HCEC 1CT (cell line): ENCODE results near the gene PRR14.

ENCODE experiments used
- DNase-seq: peaks from one replicate; pipeline ENCODE4 v3.0.0-alpha.2; 2017

PRR14 gene

DNA sequence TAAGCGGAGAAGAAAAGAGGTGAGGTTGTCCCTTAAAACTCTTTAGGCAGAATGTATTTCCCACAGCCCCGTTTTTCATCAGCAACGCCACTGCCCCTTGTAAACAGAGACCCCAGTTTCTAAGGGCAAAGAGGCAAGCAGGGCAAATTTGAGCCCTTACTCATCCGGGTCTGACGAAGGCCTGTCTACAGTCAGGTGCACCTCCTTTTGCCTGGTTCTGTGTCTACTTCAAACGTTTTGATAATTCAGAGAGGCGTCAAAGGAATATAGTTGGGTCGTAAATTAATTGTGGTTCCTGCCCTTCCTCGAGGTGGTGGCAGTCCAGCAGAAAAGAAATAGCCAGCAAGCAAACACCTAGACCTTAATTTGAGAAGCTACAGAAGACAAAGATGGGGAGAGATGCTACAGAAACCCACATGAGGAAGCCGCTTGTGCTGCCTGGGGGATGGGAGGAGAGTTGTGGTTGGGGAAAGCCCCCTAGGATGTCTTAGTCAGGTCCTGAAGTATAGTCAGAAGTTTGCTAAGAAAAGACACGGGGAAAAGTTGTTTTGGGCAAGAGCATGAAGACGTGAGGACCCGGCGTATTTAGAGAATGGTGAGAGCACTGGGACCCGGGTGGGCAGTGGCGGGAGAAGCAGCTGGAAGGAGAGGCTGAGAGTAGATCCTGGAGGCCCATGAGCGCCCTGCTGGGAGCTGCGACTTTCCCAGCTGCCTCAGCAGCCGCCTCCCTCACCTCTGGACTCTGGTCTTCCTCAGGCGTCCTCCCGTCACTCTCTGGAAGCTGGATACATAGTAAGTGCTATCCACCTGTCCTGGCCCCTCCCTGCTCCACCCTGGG, 9.9 kb downstream of the PRR14 start:
- DNase-seq, result no peak

DNA sequence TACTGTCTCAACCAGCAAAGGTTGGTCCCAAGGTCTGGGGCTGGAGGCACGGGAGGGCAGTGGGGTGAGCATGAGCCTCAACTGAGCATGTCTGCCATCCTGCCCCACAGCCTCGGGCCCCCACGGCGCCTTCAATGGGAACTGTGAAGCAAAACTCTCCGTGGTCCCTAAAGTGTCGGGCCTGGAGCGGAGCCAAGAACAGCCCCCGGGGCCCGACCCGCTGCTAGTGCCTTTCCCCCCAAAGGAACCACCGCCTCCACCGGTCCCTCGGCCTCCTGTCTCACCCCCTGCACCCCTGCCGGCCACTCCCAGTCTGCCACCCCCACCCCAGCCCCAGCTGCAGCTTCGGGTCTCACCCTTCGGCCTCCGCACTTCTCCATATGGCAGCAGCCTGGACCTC, 11.7 kb downstream of the PRR14 start:
- no peak for DNase-seq

DNA sequence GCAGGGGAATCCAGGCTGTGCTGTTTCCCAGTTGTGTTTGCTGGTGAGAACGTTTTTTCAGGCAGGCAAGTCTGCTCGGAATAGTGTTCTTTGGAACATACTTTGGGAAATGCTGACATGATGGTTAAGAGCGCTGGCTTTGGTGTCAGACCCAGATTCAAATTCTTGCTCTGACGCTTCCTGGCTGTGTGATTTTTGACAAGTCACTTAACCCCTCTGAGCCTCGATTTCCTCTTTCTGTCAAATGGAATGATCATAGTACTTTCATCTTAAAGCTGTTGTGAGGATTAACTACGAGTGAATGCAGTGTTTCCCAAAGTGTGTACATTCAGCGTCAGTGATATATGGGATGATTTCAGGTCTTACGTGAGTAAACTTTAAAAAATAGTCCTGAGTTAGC, 12.3 kb downstream of the PRR14 start:
- DNase-seq, result no peak

DNA sequence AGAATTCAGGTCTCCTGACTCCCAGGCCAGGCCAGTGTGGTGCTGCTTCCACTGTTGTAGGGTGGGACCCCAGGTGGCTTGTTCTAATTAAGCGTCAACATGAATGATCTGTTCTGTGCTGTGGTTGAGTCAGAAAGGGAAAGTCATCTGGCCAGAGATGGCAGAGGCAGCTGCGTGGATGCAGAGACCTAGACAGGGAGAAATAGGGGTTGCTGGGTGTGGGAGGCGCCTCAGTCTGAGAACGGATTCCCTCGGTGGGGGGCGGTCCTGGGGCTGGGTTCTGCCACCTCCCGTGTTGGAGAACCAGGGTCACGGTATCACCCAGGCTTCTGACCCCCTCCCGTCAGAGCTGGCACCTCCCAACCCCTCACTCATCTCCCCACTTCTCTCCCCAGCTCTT, 13.1 kb downstream of the PRR14 start:
- DNase-seq, result no peak

DNA sequence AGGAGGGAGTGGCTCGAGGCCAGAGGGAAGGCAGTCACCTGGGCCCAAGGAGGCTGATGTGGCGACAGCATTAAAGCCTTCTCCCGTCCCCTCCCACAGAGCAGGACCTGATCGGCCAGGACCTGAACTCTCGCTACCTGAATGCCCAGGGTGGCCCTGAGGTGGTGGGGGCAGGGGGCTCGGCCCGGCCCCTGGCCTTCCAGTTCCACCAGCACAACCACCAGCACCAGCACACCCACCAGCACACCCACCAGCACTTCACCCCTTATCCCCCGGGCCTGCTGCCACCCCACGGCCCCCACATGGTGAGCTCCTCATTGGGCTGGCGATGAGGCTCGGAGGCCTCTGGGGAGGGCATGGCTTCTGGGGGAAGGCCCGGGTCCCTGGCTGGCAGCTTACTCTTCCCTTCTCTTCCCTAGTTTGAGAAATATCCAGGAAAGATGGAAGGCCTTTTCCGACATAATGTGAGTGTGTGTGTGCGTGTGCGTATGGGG, 13.9 kb downstream of the PRR14 start:
- DNase-seq, result no peak

DNA sequence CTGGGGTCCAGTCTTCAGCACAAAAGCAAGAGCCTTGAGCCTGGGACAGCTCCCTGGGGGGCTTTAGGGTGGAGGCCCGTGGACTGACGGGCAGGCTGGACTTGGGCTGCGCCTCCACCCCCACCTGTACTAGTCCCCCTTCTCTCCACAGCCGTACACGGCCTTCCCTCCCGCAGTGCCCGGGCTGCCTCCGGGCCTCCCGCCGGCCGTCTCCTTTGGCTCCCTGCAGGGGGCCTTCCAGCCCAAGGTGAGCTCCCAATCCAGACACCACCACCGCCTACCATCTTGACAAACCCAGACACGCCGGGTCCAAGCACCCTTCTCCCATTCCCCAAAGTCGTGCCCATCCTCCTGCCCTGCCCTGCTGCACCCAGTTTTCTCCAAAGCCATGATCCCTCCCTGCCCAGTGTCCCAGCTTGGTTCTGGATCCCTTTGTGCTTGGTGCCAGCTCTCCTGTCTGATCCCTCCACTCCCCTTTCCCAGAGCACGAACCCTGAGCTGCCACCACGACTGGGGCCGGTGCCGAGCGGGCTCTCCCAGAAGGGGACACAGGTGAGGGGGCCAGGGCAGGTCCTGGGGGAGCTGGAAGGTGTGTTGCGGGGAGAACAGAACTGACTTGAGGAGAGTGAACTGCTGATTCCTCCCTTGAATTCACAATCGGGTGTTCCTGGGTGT, 14.5 kb downstream of the PRR14 start:
- no peak for DNase-seq

DNA sequence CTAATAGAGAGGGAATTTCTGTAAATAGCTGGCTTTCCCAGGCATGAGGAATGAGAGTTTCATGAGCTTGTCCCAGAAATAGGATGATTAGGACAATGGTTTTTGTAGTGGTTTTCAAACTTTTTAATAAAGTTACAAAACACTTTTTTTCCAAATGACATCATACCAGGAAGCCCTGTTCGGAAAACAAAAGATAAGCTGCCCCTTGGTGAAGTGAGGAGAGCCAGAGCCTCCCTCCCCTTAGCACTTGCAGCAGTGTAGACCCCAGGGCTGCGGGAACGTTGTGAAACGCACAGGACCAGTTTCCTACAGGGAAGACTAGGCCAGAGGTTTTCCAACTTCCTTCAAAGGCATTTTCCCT, 15.1 kb downstream of the PRR14 start:
- DNase-seq, result no peak

DNA sequence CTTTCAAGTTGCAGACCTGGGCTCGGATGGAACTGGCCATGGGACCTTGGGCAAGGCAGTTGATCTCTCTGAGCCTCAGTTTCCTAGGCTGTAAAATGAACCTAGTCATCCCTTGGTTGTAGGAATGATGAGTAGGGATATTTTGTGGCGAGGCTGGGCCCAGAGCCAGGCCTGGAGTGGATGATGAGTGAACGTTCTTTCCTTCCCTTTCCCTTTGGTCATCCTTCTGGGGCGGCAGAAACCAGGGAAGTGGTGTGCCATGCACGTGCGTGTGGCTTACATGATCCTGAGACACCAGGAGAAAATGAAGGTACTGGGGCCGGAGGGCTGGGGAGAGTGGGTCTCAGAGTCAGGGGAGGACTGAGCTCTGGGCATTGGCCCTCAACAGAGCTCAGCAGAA, 15.9 kb downstream of the PRR14 start:
- DNase-seq, result no peak

DNA sequence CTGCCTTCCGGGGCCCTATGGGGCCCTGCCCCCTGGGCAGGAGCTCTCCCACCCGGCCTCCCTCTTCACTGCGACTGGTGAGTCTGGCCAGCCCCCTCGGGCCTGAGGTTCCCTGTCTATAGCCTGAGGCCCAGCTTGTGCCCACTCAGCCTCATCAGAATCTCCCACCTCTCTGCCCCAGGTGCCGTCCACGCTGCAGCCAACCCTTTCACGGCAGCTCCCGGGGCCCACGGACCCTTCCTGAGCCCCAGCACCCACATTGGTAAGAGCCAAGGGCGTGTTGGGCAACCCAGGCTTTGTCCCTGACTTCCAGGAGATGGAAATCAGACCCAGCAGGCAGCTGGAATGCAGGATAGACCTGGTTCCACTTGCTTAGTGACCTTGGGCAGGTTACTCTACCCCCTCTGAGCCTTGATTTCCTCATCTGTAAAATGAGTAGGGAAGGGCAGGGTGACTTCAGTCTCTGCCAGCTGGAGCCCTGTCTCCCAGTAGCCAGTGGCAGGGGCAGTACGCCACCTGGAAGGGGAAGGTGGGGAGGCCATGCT, 16.7 kb downstream of the PRR14 start:
- no peak for DNase-seq

DNA sequence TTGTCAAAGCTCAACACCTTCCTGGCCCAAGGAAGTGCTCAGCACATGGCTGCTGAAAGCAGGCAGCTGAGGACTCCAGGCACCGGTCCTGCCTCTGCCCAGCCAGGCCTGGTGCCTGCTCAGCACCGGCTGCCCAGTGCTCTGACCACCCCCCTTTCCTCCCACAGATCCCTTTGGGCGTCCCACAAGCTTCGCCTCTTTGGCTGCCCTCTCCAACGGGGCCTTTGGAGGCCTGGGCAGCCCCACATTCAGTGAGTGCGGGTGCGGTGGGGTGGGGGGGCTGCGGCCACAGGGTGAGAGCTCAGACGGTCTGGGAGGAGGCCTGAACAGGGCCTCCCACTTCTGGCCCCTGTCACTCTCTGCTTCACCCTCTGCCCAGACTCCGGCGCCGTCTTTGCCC, 17.6 kb downstream of the PRR14 start:
- DNase-seq, result no peak

DNA sequence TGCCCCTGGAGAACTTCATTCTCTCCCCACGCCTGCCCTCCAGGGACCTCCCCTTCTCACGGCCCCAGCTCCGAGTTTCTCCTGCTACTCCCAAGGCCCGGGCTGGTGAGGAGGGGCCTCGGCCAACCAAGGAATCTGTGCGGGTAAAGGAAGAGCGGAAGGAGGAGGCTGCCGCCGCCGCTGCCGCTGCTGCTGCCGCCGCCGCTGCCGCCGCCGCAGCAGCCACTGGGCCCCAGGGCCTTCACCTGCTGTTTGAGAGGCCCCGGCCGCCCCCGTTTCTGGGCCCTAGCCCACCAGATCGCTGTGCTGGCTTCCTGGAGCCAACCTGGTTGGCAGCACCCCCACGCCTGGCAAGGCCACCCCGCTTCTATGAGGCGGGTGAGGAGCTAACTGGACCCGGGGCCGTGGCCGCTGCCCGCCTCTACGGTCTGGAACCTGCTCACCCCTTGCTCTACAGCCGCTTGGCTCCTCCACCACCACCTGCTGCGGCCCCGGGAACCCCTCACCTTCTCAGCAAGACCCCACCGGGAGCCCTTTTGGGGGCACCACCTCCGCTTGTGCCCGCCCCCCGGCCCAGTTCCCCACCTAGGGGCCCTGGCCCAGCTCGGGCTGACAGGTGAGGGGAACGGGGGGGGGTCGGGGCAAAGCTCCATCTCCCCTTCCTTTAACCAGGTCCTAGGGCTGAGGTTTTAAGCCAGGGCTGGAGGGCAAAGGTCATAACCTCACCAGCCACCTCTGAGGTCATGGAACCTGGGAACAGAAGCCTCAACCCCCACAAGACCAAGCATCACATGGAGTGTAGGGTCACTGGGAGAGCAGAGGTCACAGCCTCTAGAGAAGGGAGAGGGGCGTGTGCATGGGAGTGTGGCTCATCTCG, 18.5 kb downstream of the PRR14 start:
- no peak for DNase-seq

DNA sequence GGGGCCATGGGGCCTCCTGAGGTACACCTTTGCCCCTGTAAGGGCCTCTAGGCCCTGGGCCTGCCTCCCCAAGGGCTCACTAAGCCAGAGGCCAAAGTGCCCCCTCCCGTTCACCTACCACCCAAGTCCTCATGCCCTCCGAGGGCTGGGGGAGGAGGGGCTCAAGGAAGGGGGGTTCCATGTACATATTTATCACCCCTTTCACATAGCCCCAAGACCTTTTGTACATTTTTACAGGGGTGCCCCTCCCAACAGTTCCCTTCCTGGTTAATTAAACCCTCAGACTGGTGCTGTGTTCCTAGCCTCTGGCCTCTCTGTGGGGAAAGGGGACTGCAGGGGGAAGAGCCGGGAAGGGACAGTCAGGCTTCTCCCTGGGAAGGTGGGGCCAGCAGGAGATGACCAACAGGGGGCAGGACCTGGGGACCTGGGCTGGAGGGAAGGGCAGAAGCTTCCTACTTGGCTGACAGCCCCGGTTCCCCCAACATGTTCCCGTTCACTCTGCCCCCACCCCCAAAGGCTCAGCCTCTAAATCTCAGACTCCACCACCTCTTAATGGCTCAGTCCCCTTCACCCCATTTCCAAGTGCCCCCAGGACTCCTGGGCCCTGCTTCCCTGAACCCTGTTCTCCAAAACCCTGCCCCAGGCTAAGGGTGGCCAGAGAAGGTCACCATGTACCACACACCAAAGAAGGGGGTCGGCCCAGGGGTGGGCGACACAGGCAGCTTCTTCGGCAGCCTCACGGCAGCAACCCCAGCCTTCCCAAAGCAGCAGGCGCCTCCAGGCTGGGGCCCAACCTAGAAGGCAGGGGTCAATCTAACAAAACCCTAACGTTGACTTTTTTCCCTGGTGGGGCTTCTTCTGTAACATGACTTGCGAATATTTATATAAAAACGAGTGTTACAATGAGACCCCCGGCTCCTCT, 19.4 kb downstream of the PRR14 start:
- no peak for DNase-seq

DNA sequence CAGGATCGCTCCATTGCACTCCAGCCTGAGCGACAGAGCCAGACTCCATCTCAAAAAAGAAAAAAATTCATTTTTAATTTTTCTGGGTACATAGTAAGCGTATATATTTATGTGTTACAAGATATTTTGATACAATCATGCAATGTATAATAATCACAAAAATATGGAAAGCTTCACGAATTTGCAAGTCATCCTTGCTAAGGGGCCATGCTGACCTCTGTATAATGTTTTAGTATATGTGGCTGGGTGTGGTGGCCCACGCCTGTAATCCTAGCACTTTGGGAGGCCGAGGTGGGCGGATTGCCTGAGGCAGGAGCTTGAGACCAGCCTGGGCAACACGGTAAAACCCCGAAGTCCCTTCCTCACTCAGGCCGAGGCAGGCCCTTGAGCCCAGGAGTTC, 24.4 kb downstream of the PRR14 start:
- no peak for DNase-seq

DNA sequence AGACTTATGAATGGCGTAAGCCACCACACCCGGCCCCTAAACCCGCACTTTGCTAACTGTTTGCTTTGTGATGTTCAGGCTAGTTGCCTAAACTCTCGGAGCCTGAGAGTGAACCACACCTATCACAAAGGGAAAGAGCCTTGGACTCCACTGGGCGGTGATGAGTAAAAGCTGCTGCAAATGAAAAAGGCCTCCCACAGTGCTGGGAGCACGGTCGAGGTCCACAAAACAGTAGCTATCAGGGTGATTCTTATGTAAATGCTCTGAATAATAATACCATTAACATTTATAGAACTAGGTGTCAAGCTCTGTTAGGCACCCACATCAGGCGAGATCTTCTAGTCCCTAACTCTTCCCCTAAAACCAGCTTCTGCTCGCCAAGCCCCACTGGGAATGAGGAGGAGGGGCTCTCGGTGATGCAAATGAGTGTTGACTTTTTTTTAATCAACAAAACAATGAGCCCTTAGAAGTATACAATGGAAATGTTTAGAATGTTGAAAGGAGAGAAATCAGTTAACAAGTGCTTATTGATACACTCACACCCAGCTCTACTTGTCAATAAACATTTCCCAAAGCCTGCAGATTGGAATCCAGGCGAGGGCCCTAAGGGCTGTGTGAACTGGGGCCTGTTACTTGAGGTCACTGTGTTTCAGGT, 27.3 kb downstream of the PRR14 start:
- DNase-seq, result no peak

DNA sequence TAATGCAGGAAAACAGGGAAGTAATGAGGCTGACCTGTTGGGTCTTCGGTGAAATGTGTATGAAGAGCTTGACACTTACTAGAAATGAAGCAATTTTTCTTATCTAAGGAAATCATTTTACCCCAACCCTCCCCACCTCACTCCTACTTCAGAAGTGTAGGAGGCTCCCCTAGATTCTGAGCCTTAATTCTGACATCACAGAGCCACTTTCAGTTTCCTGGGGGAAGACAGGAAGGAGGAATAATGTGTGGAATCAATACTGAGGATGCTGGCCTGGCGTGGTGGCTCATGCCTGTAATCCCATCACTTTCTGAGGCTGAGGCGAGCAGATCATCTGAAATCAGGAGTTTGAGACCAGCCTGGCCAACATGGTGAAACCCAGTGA, 27.8 kb downstream of the PRR14 start:
- no peak for DNase-seq

DNA sequence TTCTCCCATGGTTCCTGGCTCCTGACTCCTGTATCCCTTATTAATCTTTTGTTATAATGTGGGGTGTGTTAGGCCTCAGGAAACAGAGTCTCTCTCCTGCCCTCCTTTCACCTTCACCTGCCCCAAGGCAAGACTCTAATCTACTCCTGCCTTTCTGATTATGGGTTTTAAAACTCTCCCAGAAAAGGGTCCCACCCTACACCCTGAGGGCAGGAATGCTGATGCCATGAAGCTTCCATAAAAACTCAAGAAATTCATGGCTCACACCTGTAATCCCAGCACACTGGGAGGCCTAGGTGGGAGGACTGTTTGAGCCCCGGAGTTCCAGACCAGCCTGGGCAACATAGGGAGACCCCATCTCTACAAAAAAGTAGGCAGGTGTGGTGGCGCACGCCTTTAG, 29.6 kb downstream of the PRR14 start:
- DNase-seq, result no peak

DNA sequence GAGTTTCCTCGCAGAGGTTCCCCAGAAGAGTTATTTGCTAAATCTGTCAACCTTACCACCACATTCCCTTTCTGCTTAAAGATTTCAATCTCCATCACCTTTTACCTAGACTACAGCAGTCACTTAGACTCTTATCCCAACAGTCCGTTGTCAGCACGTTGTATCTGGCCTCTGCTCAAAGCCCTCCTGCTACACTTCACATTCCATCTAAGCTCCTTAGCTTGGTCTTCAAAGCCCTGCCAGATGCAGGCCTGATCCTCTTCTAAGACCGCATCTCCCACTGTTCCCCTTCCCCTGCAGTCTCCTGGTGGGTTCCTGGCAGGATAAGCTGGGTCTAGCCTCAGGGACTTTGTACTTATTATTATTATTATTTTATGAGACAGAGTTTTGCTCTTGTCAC, 37.9 kb downstream of the PRR14 start:
- no peak for DNase-seq

DNA sequence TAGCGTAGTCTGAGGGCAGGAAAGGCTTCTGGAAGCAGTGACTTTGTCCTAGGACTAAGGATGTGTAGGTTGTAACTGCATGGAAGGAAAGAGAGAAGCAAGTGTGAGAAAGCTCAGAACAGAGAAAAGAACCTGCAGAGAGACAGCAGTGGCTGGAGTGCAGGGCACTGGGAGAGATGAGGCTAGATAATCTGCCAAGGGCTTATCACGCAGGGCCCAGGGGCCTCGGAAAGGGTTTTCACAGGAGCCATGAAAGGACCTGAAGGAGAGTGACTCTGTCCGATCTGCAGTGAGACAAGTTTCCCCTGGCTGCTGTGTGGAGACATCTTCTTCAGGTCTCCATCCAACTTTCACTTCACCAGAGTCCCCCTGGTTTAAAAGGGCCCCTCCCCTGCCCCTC, 41.1 kb downstream of the PRR14 start:
- DNase-seq, result no peak

DNA sequence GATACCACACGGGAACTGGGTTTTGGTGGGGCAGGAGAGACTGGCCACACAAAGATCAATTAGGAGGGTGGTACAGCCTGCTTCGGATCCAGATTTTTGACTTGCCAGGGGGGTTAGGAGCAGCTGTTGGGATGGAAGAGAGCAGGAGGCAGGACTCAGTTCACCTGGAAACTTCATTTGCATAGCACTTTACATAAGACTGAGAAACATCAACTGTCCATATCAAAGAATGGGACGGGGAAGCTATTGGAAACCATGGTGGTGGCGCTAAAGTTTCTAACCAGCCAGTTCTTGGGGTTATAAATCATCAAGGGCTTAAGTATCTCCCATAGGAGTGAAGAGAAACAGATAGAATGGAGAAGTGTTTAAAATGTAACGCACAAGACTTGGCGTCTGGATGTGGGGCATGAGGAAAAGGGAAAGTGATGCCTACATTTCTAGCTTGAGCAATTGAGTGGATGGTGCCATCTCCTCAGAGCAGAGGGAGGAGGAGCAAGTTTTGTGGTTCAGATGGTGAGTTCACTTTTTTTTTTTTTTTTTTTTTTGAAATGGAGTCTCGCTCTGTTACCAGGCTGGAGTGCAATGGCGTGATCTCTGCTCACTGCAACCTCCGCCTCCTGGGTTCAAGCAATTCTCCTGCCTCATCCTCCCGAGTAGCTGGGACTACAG, 41.8 kb downstream of the PRR14 start:
- peak; percentile 11 for DNase-seq

DNA sequence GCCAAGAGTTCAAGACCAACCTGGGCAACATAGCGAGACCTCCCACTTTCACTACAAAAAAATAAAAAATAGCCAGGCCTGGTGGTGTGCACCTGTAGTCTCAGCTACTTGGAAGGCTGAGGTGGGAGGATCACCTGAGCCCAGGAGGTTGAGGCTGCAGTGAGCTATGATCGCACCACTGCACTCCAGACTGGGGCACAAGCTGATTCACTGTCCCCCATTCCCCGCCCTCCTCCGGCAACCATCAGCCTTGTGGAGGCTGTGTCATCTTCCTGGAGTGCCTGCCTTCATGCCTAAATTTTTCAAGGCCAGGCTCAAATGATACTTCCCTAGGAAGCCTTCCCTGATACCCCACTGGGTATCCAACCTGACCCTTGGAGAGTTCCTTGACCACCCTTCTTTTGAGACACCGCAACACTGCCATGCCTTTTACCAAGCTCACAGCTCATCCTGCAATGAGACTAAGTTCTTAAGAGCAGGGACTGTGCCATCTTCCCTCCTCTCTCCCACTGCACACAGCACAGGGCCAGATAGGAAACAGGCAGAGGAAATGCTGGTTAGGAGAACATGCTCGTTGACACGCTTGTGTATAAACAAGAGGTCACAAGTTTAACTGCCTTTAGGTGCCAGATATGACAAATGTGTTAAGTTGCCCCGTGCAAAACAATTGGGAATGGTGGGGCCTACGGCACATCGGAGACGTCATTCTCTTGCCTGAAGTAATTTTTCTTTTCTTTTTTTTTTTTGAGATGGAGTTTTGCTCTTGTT, 44.4 kb downstream of the PRR14 start:
- no peak for DNase-seq
